ENCODE results near the gene ENOX2.

The ENOX2 gene

GRCh38 chrX:130851569-130851968, 51.4 kb downstream of the ENOX2 start:
- TF ChIP-seq, protein P1, sequence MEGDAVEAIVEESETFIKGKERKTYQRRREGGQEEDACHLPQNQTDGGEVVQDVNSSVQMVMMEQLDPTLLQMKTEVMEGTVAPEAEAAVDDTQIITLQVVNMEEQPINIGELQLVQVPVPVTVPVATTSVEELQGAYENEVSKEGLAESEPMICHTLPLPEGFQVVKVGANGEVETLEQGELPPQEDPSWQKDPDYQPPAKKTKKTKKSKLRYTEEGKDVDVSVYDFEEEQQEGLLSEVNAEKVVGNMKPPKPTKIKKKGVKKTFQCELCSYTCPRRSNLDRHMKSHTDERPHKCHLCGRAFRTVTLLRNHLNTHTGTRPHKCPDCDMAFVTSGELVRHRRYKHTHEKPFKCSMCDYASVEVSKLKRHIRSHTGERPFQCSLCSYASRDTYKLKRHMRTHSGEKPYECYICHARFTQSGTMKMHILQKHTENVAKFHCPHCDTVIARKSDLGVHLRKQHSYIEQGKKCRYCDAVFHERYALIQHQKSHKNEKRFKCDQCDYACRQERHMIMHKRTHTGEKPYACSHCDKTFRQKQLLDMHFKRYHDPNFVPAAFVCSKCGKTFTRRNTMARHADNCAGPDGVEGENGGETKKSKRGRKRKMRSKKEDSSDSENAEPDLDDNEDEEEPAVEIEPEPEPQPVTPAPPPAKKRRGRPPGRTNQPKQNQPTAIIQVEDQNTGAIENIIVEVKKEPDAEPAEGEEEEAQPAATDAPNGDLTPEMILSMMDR (IDR thresholded peaks at IDR 0.05), result no peak
- no peak overlapping the region for H3K27ac ChIP-seq
- no peaks in the 10 kb centered on the region for H3K36me3 ChIP-seq
- H3K9me3 ChIP-seq, result no peaks in the 10 kb centered on the region
- no peak overlapping the region for H3K4me3 ChIP-seq (ENCODE audit: low read depth in 1 of 2, low read length in 1 of 2)
- no peaks in the 10 kb centered on the region for H3K27me3 ChIP-seq
- no peaks in the 10 kb centered on the region for H3K4me1 ChIP-seq (ENCODE audit: control insufficient read depth in 1 of 2, insufficient read depth in 1 of 2, low read depth in 1 of 2, low read length in 1 of 2)

GRCh38 chrX:130848763-130849162, 54.2 kb downstream of the ENOX2 start:
- no peaks in the 10 kb centered on the region for H3K27me3 ChIP-seq

GRCh38 chrX:130846746-130847145, 56.3 kb downstream of the ENOX2 start:
- Histone ChIP-seq H3K4me3 (ENCODE audit: low read depth in 1 of 2, low read length in 1 of 2) (no peak overlapping the region), H3K9me3 (no peaks in the 10 kb centered on the region), H3K36me3 (no peaks in the 10 kb centered on the region), H3K4me1 (ENCODE audit: control insufficient read depth in 1 of 2, insufficient read depth in 1 of 2, low read depth in 1 of 2, low read length in 1 of 2) (no peaks in the 10 kb centered on the region), H3K27ac (no peak overlapping the region), H3K27me3 (no peaks in the 10 kb centered on the region)
- TF ChIP-seq, protein P1 (IDR thresholded peaks at IDR 0.05), result no peak

More at GRCh38 chrX:130848763-130849162, 54.2 kb downstream of the ENOX2 start:
- TF ChIP-seq, protein P1 (IDR thresholded peaks at IDR 0.05), result no peak
- no peaks in the 10 kb centered on the region for H3K4me1 ChIP-seq (ENCODE audit: control insufficient read depth in 1 of 2, insufficient read depth in 1 of 2, low read depth in 1 of 2, low read length in 1 of 2)
- H3K4me3 ChIP-seq (ENCODE audit: low read depth in 1 of 2, low read length in 1 of 2), result no peak overlapping the region
- no peak overlapping the region for H3K27ac ChIP-seq
- no peaks in the 10 kb centered on the region for H3K36me3 ChIP-seq
- H3K9me3 ChIP-seq, result no peaks in the 10 kb centered on the region

- Histone ChIP-seq H3K36me3 (no peaks in the 10 kb centered on the region), H3K4me1 (ENCODE audit: control insufficient read depth in 1 of 2, insufficient read depth in 1 of 2, low read depth in 1 of 2, low read length in 1 of 2) (no peaks in the 10 kb centered on the region), H3K4me3 (ENCODE audit: low read depth in 1 of 2, low read length in 1 of 2) (no peak overlapping the region), H3K27me3 (no peaks in the 10 kb centered on the region), H3K9me3 (no peaks in the 10 kb centered on the region), H3K27ac (no peak overlapping the region)
- TF ChIP-seq, protein P1 (IDR thresholded peaks at IDR 0.05), result no peak
Observed at GRCh38 chrX:130841776-130842175, 61.2 kb downstream of the ENOX2 start.

DNA sequence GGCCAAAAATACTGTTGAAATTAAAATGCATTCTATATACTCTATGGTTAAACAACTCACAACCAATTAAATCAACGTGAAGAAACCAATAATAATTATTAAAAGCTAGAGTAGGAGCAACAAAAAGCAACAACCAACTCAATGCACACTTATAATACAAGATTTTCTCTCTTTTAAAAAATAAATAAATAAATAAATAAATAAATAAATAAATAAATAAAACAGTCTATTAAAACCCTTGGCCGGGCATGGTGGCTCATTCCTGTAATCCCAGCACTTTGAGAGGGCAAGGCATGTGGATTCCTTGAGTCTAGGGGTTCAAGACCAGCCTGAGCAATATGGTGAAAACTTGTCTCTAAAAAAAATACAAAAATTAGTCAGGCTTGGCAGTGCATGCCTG, 62.7 kb downstream of the ENOX2 start:
- no peaks in the 10 kb centered on the region for H3K9me3 ChIP-seq
- H3K36me3 ChIP-seq, result no peaks in the 10 kb centered on the region
- no peaks in the 10 kb centered on the region for H3K4me1 ChIP-seq (ENCODE audit: control insufficient read depth in 1 of 2, insufficient read depth in 1 of 2, low read depth in 1 of 2, low read length in 1 of 2)
- H3K27me3 ChIP-seq, result no peaks in the 10 kb centered on the region
- H3K27ac ChIP-seq, result no peak overlapping the region
- H3K4me3 ChIP-seq (ENCODE audit: low read depth in 1 of 2, low read length in 1 of 2), result no peak overlapping the region
- TF ChIP-seq, protein P1 (IDR thresholded peaks at IDR 0.05), result no peak

GRCh38 chrX:130836447-130836846, 66.6 kb downstream of the ENOX2 start:
- H3K4me3 ChIP-seq (ENCODE audit: low read depth in 1 of 2, low read length in 1 of 2), result no peak overlapping the region
- no peaks in the 10 kb centered on the region for H3K9me3 ChIP-seq
- H3K27ac ChIP-seq, result no peak overlapping the region
- TF ChIP-seq, protein P1 (IDR thresholded peaks at IDR 0.05), result no peak
- H3K36me3 ChIP-seq, result no peaks in the 10 kb centered on the region
- H3K4me1 ChIP-seq (ENCODE audit: control insufficient read depth in 1 of 2, insufficient read depth in 1 of 2, low read depth in 1 of 2, low read length in 1 of 2), result peaks cover 25 to 31% of the 10 kb centered on the region in 2 experiments
- H3K27me3 ChIP-seq, result no peaks in the 10 kb centered on the region
